Head of caudate nucleus (tissue), 42 donors: ENCODE measurements around the gene VMAC.

Experiments
- DNase-seq, 42 donors: peaks; one replicate each; pipeline versions ENCODE4 v3.0.0 to v3.0.0-alpha.2; 2020 to 2021; ENCODE audit warnings: mixed read lengths in 7 of 42
- intact Hi-C: fragments of 100-400 bp; cut with DNase I; formaldehyde crosslinking; loops from one replicate; pipeline ENCODE4 v1.15.0; 2022

The VMAC gene

DNA sequence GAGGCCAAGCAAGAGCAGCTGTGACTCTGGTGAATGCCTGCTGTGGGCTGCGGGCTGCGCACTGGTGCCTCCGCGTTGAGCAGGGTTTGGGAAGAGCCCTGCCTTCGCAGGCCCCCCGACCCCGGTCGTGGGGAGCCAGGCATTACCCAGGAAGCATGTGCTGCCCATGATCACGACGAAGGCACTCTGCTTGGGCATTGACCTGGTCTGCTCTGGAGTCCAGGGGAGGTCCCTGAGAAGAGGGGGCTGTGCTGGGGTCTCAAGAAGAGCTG lies 54.1 kb downstream of the VMAC start:
- intact Hi-C loops: no loop called here

GRCh38 chr19:5959260-5960004 lies 54.8 kb downstream of the VMAC start:
- DNase-seq: no peak
- intact Hi-C loops: no loop called here

More for the DNA sequence above, 54.1 kb downstream of the VMAC start:
- DNase-seq: no peak
